Mesothelial cell of epicardium (in vitro differentiated cells): Measurements from ENCODE around the gene COX6B2. TPM values are rescaled to one million over a fixed set of nuclear protein-coding genes. Genes with fewer than 3 reads are reported as not detected.

Source experiments
- DNase-seq, 2 experiments: peaks; one replicate each; pipeline ENCODE4 v3.0.0; 2021; ENCODE audit warnings: low spot score in 2 of 2; ENCODE audit not compliant: unreplicated experiment in 2 of 2
- H3K27ac Mint-ChIP-seq: 2 replicates; pipeline ENCODE4 v1.8.0; 2021; ENCODE audit warnings: mixed read lengths
- H3K27me3 Mint-ChIP-seq: 2 replicates; pipeline ENCODE4 v1.8.0; 2021; ENCODE audit warnings: low read depth, mixed read lengths
- H3K36me3 Mint-ChIP-seq: 2 replicates; pipeline ENCODE4 v1.8.0; 2021; ENCODE audit warnings: mixed read lengths
- H3K4me1 Mint-ChIP-seq: 2 replicates; pipeline ENCODE4 v1.8.0; 2021; ENCODE audit warnings: mixed read lengths
- H3K4me3 Mint-ChIP-seq: 2 replicates; pipeline ENCODE4 v1.8.0; 2021; ENCODE audit warnings: mild to moderate bottlenecking, moderate library complexity, mixed read lengths
- H3K9me3 Mint-ChIP-seq: 2 replicates; pipeline ENCODE4 v1.8.0; 2021; ENCODE audit warnings: mixed read lengths
- CTCF ChIP-seq: fragments of 200-600 bp; sonication (generic); IDR thresholded peaks from one replicate; pipeline ENCODE4 v1.5.0; 2021; ENCODE audit warnings: antibody characterized with exemption; ENCODE audit not compliant: unreplicated experiment
- total RNA-seq: library from RNA; stranded (reverse); gene quantifications from 3 replicates; pipeline ENCODE4 v1.2.1, GENCODE V29; 2021

Gene COX6B2
- total RNA-seq, 1 donor from 2014 or later, result 11.5 TPM

DNA sequence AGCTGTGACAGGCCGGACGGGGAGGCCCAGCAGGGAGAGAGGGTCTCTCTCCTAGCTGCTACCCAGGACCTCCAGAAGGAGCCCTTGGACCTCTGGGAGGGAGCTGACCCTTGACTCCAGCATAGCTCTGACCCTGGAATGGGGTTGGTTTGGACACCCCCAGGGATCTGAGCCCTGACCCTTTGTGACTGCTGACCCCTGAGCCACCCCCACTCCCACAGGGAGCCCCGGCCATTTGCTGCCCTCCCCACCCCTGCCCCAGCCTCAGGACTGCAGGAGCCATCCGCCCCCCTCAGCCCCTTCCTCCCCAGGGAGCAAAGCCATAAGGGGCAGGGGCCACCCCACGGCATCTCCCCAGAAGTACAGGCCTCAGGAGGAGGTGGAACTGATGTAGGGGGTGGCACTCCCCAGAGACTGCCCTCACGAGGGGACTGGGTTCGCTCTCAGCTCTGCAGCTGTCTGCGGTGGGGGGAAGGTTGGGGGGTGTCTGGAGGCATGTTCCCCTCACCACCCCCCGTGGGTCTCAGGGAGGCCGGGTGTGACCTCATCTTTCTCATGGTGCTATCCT, 7.0 kb downstream of the COX6B2 start:
- TF ChIP-seq CTCF, result no peak
- Mint-ChIP-seq H3K27ac (peak overlapping the region; percentile 7), H3K4me3 (no peak overlapping the region), H3K27me3 (peaks cover 17% of the 10 kb centered on the region), H3K4me1 (peaks cover 24% of the 10 kb centered on the region), H3K36me3 (peaks cover 17% of the 10 kb centered on the region), H3K9me3 (no peaks in the 10 kb centered on the region)
- DNase-seq, result no peak

GRCh38 chr19:55346725-55347441, 7.6 kb downstream of the COX6B2 start:
- peaks cover 11% of the 10 kb centered on the region for H3K27me3 Mint-ChIP-seq
- H3K4me3 Mint-ChIP-seq, result no peak overlapping the region
- TF ChIP-seq CTCF, result no peak
- DNase-seq, result no peak
- no peaks in the 10 kb centered on the region for H3K9me3 Mint-ChIP-seq
- H3K27ac Mint-ChIP-seq, result no peak overlapping the region
- peaks cover 19% of the 10 kb centered on the region for H3K36me3 Mint-ChIP-seq
- peaks cover 23% of the 10 kb centered on the region for H3K4me1 Mint-ChIP-seq

GRCh38 chr19:55345818-55346724, 8.4 kb downstream of the COX6B2 start:
- no peak for TF ChIP-seq CTCF
- DNase-seq, result no peak
- H3K27me3 Mint-ChIP-seq, result peaks cover 3% of the 10 kb centered on the region
- peaks cover 19% of the 10 kb centered on the region for H3K36me3 Mint-ChIP-seq
- no peak overlapping the region for H3K27ac Mint-ChIP-seq
- H3K4me3 Mint-ChIP-seq, result no peak overlapping the region
- H3K4me1 Mint-ChIP-seq, result peaks cover 28% of the 10 kb centered on the region
- H3K9me3 Mint-ChIP-seq, result no peaks in the 10 kb centered on the region

GRCh38 chr19:55345101-55345817, 9.3 kb downstream of the COX6B2 start:
- Mint-ChIP-seq H3K4me3 (no peak overlapping the region), H3K9me3 (no peaks in the 10 kb centered on the region), H3K4me1 (peaks cover 31% of the 10 kb centered on the region), H3K27me3 (no peaks in the 10 kb centered on the region), H3K27ac (no peak overlapping the region), H3K36me3 (peaks cover 19% of the 10 kb centered on the region)
- DNase-seq, result no peak
- TF ChIP-seq CTCF, result no peak

- Mint-ChIP-seq H3K9me3 (no peaks in the 10 kb centered on the region), H3K27me3 (no peaks in the 10 kb centered on the region), H3K36me3 (peaks cover 19% of the 10 kb centered on the region), H3K4me1 (peaks cover 33% of the 10 kb centered on the region), H3K27ac (no peak overlapping the region), H3K4me3 (no peak overlapping the region)
- DNase-seq, result no peak
- no peak for TF ChIP-seq CTCF
These were observed 10.1 kb downstream of the COX6B2 start for GRCh38 chr19:55344444-55344843.
